Measurements from ENCODE around the gene SSRP1. TPM values are rescaled to one million over a fixed set of nuclear protein-coding genes. Genes with fewer than 3 reads are reported as not detected.

SSRP1 gene
- total RNA-seq, 4 donors from 2014 or later, result 76.6 to 155 (median 137) TPM

DNA sequence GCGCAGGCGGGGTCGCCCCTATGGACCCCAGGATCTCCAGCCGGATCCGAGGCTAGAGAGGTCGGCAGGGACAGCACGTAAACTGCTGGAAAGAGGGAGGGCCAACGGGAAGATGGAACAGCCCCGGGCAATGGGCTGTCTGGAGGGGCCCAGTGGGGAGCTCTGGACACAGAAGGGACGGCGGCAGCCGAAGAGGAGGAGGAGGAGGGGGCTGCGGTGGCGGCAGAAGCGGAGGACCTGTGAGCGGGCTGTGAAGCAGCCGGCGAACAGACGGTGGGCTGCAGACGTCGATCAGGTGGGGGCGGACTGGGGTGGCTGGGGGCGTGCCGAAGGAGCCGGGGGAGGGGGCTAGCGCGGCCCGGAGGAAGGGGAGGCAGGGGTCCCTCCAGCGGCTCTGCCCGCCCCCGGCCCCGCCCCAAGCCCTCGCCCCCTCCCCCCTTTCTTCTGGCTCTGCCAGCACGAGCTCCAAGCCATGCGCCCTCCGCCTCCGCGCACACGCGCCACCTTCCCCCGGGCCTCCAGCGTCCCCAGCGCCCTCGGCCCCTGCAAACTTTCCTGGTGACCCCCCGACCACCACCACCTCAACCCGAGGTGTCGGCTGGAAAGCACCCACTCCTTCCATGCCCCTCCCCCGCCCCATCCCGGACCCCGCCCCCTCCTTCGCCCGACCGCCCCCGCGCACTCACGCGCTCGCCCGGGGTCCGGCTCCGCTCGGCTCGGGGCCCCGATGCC, 11.4 kb downstream of the SSRP1 start:
- ATAC-seq, result no peak
- intact Hi-C loops (cut with DNase I; ENCODE audit: low total_unique reads), result loop anchor here (2.0 to 10.0 kb wide), 2 partner anchors 420 to 1254 kb away; partner anchors contain the start of genes SELENOH and ZFP91

DNA sequence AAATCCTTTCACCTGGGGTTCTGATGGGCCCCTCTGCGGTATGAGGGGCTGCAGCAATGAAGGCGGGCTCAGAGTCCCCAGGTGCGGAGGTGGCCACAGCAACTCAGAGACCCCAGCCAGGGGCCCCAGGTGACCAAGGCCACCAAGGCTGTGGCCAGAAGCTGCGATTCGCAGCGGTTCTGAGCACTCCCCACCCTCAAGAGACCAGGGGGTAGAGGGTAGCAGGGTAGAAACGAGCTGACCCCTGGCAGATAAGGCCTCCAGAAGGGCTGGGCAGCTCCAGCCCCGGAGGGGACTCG, 11.9 kb downstream of the SSRP1 start:
- peaks cover 0 to 37% of the 10 kb centered on the region in 2 donors for H3K36me3 ChIP-seq
- peak overlapping the region; percentile 95 to 99 (median 97) for H3K27ac ChIP-seq
- in situ Hi-C loops (cut with MboI; ENCODE audit: low sequenced_read_pairs in 4 of 4), result loop anchor here in 1 of 4 donors (10.0 kb wide), 1 partner anchor 171 kb away; no protein-coding TSS in a partner anchor
- DNase-seq, result no peak
- peak overlapping the region; percentile 82 to 95 (median 90) for H3K4me3 ChIP-seq
- H3K9me3 ChIP-seq, result no peaks in the 10 kb centered on the region
- ATAC-seq, result no peak
- TF ChIP-seq, protein P1, sequence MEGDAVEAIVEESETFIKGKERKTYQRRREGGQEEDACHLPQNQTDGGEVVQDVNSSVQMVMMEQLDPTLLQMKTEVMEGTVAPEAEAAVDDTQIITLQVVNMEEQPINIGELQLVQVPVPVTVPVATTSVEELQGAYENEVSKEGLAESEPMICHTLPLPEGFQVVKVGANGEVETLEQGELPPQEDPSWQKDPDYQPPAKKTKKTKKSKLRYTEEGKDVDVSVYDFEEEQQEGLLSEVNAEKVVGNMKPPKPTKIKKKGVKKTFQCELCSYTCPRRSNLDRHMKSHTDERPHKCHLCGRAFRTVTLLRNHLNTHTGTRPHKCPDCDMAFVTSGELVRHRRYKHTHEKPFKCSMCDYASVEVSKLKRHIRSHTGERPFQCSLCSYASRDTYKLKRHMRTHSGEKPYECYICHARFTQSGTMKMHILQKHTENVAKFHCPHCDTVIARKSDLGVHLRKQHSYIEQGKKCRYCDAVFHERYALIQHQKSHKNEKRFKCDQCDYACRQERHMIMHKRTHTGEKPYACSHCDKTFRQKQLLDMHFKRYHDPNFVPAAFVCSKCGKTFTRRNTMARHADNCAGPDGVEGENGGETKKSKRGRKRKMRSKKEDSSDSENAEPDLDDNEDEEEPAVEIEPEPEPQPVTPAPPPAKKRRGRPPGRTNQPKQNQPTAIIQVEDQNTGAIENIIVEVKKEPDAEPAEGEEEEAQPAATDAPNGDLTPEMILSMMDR (IDR thresholded peaks at IDR 0.05 in 4 of 5, conservative IDR thresholded peaks at IDR 0.05 in 1 of 5), result no peak
- no peak for TF ChIP-seq POLR2A (IDR thresholded peaks at IDR 0.05)
- no peaks in the 10 kb centered on the region for H3K27me3 ChIP-seq
- peaks cover 47 to 64% of the 10 kb centered on the region in 2 donors for H3K4me1 ChIP-seq
- intact Hi-C loops (cut with DNase I; ENCODE audit: low total_unique reads), result loop anchor here (2.0 to 10.0 kb wide), 2 partner anchors 421 to 1255 kb away; partner anchors contain the start of genes SELENOH and ZFP91

More for the DNA sequence above, 11.4 kb downstream of the SSRP1 start:
- H3K4me1 ChIP-seq, result peaks cover 42 to 60% of the 10 kb centered on the region in 2 donors
- no peak for TF ChIP-seq POLR2A (IDR thresholded peaks at IDR 0.05)
- TF ChIP-seq, protein P1 (IDR thresholded peaks at IDR 0.05 in 4 of 5, conservative IDR thresholded peaks at IDR 0.05 in 1 of 5), result no peak
- H3K27ac ChIP-seq, result peak overlapping the region; percentile 95 to 99 (median 97)
- no peaks in the 10 kb centered on the region for H3K27me3 ChIP-seq
- H3K9me3 ChIP-seq, result no peaks in the 10 kb centered on the region
- H3K4me3 ChIP-seq, result peak overlapping the region; percentile 82 to 95 (median 90)
- in situ Hi-C loops (cut with MboI; ENCODE audit: low sequenced_read_pairs in 4 of 4), result loop anchor here in 1 of 4 donors (10.0 kb wide), 1 partner anchor 170 kb away; no protein-coding TSS in a partner anchor
- DNase-seq, result peak in 1 of 2 donors; percentile 42
- peaks cover 0 to 41% of the 10 kb centered on the region in 2 donors for H3K36me3 ChIP-seq

DNA sequence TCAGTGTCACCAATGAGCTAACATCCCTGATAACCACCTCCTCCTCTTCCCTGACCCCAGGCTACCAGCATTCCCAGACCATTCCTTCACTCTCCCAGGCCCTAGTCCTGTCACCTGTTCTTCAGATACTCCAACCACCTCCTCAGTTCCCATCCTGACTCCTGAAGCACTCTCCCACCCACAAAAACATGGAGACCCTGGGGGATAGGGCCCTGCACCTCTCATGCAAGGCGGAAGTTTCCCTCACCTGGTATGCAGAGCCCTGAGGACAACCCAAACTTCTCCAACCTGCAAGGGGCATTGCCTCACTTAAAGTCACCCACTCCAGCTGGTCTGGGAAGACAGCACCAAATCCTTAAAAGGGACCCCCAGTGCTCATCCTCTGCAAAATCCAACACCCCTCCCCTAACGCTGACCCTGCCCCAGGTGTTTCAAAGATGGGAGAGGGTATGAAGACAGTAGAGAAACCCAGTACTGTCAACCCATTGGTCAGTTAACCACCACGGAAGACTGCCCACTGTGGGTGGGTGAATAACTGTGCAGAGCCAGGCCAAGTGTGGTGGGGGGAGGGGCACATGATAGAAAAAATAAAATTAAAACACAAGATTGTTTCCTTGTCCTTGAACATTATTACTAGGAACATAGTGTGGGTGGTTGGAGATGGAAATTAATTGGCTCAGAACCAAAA, 12.4 kb downstream of the SSRP1 start:
- Histone ChIP-seq H3K36me3 (peaks cover 0 to 32% of the 10 kb centered on the region in 2 donors), H3K4me1 (peaks cover 52 to 69% of the 10 kb centered on the region in 2 donors), H3K4me3 (peak overlapping the region; percentile 82 to 95 (median 90)), H3K9me3 (no peaks in the 10 kb centered on the region), H3K27me3 (no peaks in the 10 kb centered on the region), H3K27ac (peak overlapping the region; percentile 95 to 99 (median 97))
- intact Hi-C loops (cut with DNase I; ENCODE audit: low total_unique reads), result loop anchor here (10.0 kb wide), 1 partner anchor 421 kb away; the partner anchor contains the start of gene SELENOH
- in situ Hi-C loops (cut with MboI; ENCODE audit: low sequenced_read_pairs in 4 of 4), result loop anchor here in 1 of 4 donors (10.0 kb wide), 1 partner anchor 171 kb away; no protein-coding TSS in a partner anchor
- TF ChIP-seq POLR2A (IDR thresholded peaks at IDR 0.05), result no peak
- TF ChIP-seq, protein P1 (IDR thresholded peaks at IDR 0.05 in 4 of 5, conservative IDR thresholded peaks at IDR 0.05 in 1 of 5), result no peak
- ATAC-seq (no peak), DNase-seq (no peak)

DNA sequence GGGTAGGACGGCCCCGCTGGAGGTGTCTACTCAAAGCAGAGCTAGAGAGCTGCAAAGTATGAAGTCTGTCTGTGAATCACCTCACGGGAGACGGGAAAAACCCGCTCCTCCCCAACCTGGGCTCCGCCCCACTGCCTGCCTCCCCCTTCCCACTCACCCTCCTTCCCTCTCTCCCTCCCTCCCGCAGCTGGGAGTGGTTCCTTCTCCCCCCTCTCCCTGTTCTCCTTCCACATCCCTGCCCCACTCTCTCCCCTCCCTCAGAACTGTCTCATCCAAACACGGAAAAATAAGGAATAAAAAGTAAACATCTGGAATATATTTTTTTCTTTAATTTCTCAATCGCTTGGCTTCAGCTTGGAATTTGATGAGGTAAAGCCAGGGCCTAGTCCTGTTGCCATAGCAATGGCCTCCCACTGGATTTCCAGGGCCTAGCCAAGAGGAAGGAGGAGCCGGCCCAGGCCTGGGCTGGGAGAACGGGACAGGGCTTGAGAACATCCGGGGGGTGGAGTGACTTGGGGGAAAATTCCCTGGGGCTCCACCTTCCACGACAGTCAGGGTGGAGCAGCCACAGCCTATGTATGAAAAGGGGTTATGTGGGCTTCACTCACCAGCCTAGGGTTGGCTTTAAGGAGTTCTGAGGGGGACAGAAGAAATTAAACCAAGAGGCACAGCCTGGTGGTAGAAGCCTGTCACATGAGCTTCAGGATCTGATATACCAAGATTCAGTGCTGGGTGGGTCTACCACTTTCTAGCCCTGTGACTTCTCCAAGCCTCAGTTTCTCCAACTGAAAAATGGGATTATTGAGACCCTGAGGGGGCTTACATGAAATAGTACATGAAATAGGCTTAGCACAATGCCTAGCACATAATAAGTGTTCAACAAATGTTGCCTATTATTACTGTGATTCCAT, 13.2 kb downstream of the SSRP1 start:
- Histone ChIP-seq H3K36me3 (peaks cover 0 to 26% of the 10 kb centered on the region in 2 donors), H3K27ac (peak overlapping the region; percentile 95 to 99 (median 97)), H3K9me3 (no peaks in the 10 kb centered on the region), H3K4me1 (peaks cover 60 to 77% of the 10 kb centered on the region in 2 donors), H3K27me3 (no peaks in the 10 kb centered on the region), H3K4me3 (peak overlapping the region; percentile 82 to 95 (median 90))
- in situ Hi-C loops (cut with MboI; ENCODE audit: low sequenced_read_pairs in 4 of 4), result loop anchor here in 1 of 4 donors (10.0 kb wide), 1 partner anchor 172 kb away; no protein-coding TSS in a partner anchor
- ATAC-seq, result peak; percentile 14 to 19
- peak; percentile 79 to 87 for DNase-seq
- intact Hi-C loops (cut with DNase I; ENCODE audit: low total_unique reads), result loop anchor here (10.0 kb wide), 1 partner anchor 422 kb away; the partner anchor contains the start of gene SELENOH
- peak; percentile 28 to 58 for TF ChIP-seq POLR2A (IDR thresholded peaks at IDR 0.05)
- TF ChIP-seq, protein P1 (IDR thresholded peaks at IDR 0.05 in 4 of 5, conservative IDR thresholded peaks at IDR 0.05 in 1 of 5), result no peak

Data from gastrocnemius medialis (tissue), 4 donors.